ENCODE data around the gene OR6B1. TPM values are rescaled to one million over a fixed set of nuclear protein-coding genes. Genes with fewer than 3 reads are reported as not detected.
A peak's percentile ranks its signal among the peaks of the same experiment; 100 is the strongest.

OR6B1 gene
- total and polyA plus RNA-seq, 9 of the 15 experiments (the other 6 are each of a cell fraction or from before 2014, with no cell fraction given) = not detected

- TF ChIP-seq THRA (IDR thresholded peaks at IDR 0.05) = no peak
- peak; percentile 98 for TF ChIP-seq DACH1 (IDR thresholded peaks at IDR 0.05; ENCODE audit: partially characterized antibody)
- no peak for TF ChIP-seq ZNF707 (CRISPR knock-in tag; conservative IDR thresholded peaks at IDR 0.05)
- TF ChIP-seq MTF1 (CRISPR knock-in tag; IDR thresholded peaks at IDR 0.05; ENCODE audit: borderline replicate concordance) = no peak
- TF ChIP-seq ZNF518B (CRISPR knock-in tag; IDR thresholded peaks at IDR 0.05) = no peak
- TF ChIP-seq PTBP1 (IDR thresholded peaks at IDR 0.05; ENCODE audit: low read depth, low read length) = no peak
- TF ChIP-seq KLF16 (IDR thresholded peaks at IDR 0.05) = no peak
- no peak for TF ChIP-seq TRIM24 (IDR thresholded peaks at IDR 0.05)
- no peak for TF ChIP-seq JUNB (CRISPR knock-in tag; conservative IDR thresholded peaks at IDR 0.05)
These were observed 26.2 kb downstream of the OR6B1 start (continued) for GRCh38 chr7:144026203-144026883.
